ENCODE results near the gene BST1.

GRCh38 chr4:15683143-15683495, 19.7 kb upstream of the BST1 start:
- TF ChIP-seq CTCF (conservative IDR thresholded peaks at IDR 0.05; ENCODE audit: low read depth, low read length) (no peak), EZH2 (IDR thresholded peaks at IDR 0.05; ENCODE audit: low read length, unreplicated experiment) (no peak)
